Neuronal stem cell (in vitro differentiated cells): ENCODE data around the gene NCOA3.

Experiments used
- DNase-seq: peaks from one replicate; pipeline ENCODE4 v3.0.0-alpha.2; 2013; ENCODE audit warnings: low spot score
- H2AFZ ChIP-seq: one replicate; pipeline ENCODE4 v1.6.1; 2013; ENCODE audit warnings: mild to moderate bottlenecking, low read length, inconsistent platforms
- H2AK5ac ChIP-seq: 2 replicates; pipeline ENCODE4 v1.6.1; 2013; ENCODE audit warnings: low read depth, mild to moderate bottlenecking, inconsistent platforms, low read length, moderate library complexity, mixed read lengths
- H2BK120ac ChIP-seq: 2 replicates; pipeline ENCODE4 v1.6.1; 2013; ENCODE audit warnings: low read depth, mild to moderate bottlenecking, inconsistent platforms, low read length, moderate library complexity, mixed read lengths
- H2BK12ac ChIP-seq: one replicate; pipeline ENCODE4 v1.6.1; 2013; ENCODE audit warnings: low read length, inconsistent platforms
- H2BK15ac ChIP-seq: 2 replicates; pipeline ENCODE4 v1.6.1; 2013; ENCODE audit warnings: mild to moderate bottlenecking, low read length, inconsistent platforms, mixed read lengths
- H2BK5ac ChIP-seq: one replicate; pipeline ENCODE4 v1.6.1; 2013; ENCODE audit warnings: inconsistent platforms, mild to moderate bottlenecking, low read length, moderate library complexity
- H3K14ac ChIP-seq: one replicate; pipeline ENCODE4 v1.6.1; 2013; ENCODE audit warnings: low read length, inconsistent platforms
- H3K18ac ChIP-seq: 2 replicates; pipeline ENCODE4 v1.6.1; 2013; ENCODE audit warnings: low read length, inconsistent platforms
- H3K23ac ChIP-seq: 2 replicates; pipeline ENCODE4 v1.6.1; 2013; ENCODE audit warnings: low read depth, mild to moderate bottlenecking, mixed read lengths, low read length, inconsistent platforms; ENCODE audit not compliant: poor library complexity
- H3K27ac ChIP-seq: replicated peaks from 3 replicates; pipeline ENCODE4 v1.5.1; 2013; ENCODE audit warnings: low read length, inconsistent platforms
- H3K27me3 ChIP-seq, 3 experiments: 2 replicates each; pipeline ENCODE4 v1.6.1; 2013; ENCODE audit warnings: low read length in 3 of 3, mild to moderate bottlenecking in 2 of 3, inconsistent platforms in 1 of 3, low read depth in 1 of 3, mixed read lengths in 1 of 3, moderate library complexity in 1 of 3; ENCODE audit not compliant: control insufficient read depth in 3 of 3, insufficient read depth in 3 of 3
- H3K36me3 ChIP-seq, 2 donors: replicated peaks in 1 of 2; 2 replicates each; pipeline ENCODE4 v1.6.1; 2013; ENCODE audit warnings: low read length in 2 of 2; ENCODE audit not compliant: control insufficient read depth in 2 of 2, insufficient read depth in 2 of 2
- H3K4ac ChIP-seq: 2 replicates; pipeline ENCODE4 v1.6.1; 2013; ENCODE audit warnings: inconsistent platforms, mild to moderate bottlenecking, low read length, moderate library complexity
- H3K4me1 ChIP-seq, 2 donors: 1 replicate in 1 of 2; 2 replicates in 1 of 2; pipeline ENCODE4 v1.6.1; 2013; ENCODE audit warnings: low read length in 2 of 2, low read depth in 1 of 2; ENCODE audit not compliant: control insufficient read depth in 2 of 2, insufficient read depth in 1 of 2
- H3K4me2 ChIP-seq: one replicate; pipeline ENCODE4 v1.6.1; 2013; ENCODE audit warnings: mild to moderate bottlenecking, low read length, inconsistent platforms; ENCODE audit not compliant: insufficient read depth, poor library complexity, severe bottlenecking
- H3K4me3 ChIP-seq, 2 donors: 2 replicates each; pipeline ENCODE4 v1.5.1; 2013; ENCODE audit warnings: low read length in 2 of 2, mild to moderate bottlenecking in 2 of 2, inconsistent platforms in 1 of 2, moderate library complexity in 1 of 2
- H3K79me1 ChIP-seq: one replicate; pipeline ENCODE4 v1.6.1; 2013; ENCODE audit warnings: low read depth, mild to moderate bottlenecking, inconsistent platforms, low read length, moderate library complexity
- H3K9ac ChIP-seq: one replicate; pipeline ENCODE4 v1.6.1; 2013; ENCODE audit warnings: mild to moderate bottlenecking, low read depth, low read length, inconsistent platforms; ENCODE audit not compliant: poor library complexity
- H3K9me3 ChIP-seq, 2 donors: replicated peaks in 1 of 2; 2 replicates each; pipeline versions ENCODE3 to v1.6.1; 2013; ENCODE audit warnings: low read length in 2 of 2, mild to moderate bottlenecking in 2 of 2, inconsistent platforms in 1 of 2, low read depth in 1 of 2, mixed read lengths in 1 of 2, moderate library complexity in 1 of 2; ENCODE audit not compliant: control insufficient read depth in 2 of 2, insufficient read depth in 1 of 2
- H4K8ac ChIP-seq: one replicate; pipeline ENCODE4 v1.6.1; 2013; ENCODE audit warnings: low read depth, mild to moderate bottlenecking, inconsistent platforms, low read length, moderate library complexity
- H4K91ac ChIP-seq: one replicate; pipeline ENCODE4 v1.6.1; 2013; ENCODE audit warnings: low read length, low read depth, mild to moderate bottlenecking, inconsistent platforms; ENCODE audit not compliant: poor library complexity
- WGBS, 2 donors: extraction: QIAGEN DNeasy Blood & Tissue Kit; methylation state at CpG; one replicate each; pipeline ENCODE4 v1.1.7; 2013; ENCODE audit warnings: missing lambda C conversion rate in 2 of 2, mixed read lengths in 1 of 2; ENCODE audit not compliant: insufficient read length in 2 of 2, insufficient replicate concordance in 1 of 2; ENCODE audit errors: extremely low coverage in 2 of 2; 5-methylcytosine and 5-hydroxymethylcytosine counted together

NCOA3 gene

DNA sequence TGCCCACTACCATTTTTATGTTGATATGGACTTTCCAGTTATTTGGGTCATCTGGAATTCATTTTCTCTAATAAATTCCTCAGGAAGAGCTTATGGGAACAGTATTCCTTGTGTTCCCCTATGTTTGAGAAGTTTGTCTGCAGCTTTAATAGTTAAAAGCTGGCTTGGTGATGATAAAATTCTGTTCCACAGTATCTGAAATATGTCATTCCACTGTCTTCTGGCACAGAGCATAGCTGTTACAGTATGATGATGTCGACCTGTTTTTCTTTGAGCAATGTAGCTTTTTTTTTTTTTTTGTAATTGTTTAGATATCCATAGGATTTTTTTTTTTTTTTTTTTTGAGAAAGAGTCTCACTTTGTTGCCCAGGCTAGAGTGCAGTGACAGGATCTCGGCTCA, 43.2 kb downstream of the NCOA3 start:
- H3K14ac ChIP-seq = no peak overlapping the region
- no peak overlapping the region for H4K91ac ChIP-seq
- H3K23ac ChIP-seq = no peak overlapping the region
- H3K27ac ChIP-seq = no peak overlapping the region
- H3K36me3 ChIP-seq = no peaks in the 10 kb centered on the region
- H3K4ac ChIP-seq = no peak overlapping the region
- no peaks in the 10 kb centered on the region for H3K27me3 ChIP-seq
- no peak overlapping the region for H2AFZ ChIP-seq
- H3K18ac ChIP-seq = no peak overlapping the region
- H3K79me1 ChIP-seq = peaks cover 1% of the 10 kb centered on the region
- H3K4me3 ChIP-seq = no peak overlapping the region
- no peak overlapping the region for H2BK12ac ChIP-seq
- peaks cover 4 to 13% of the 10 kb centered on the region in 2 donors for H3K4me1 ChIP-seq
- no peak overlapping the region for H3K4me2 ChIP-seq
- no peak overlapping the region for H2BK15ac ChIP-seq
- H3K9me3 ChIP-seq = no peaks in the 10 kb centered on the region
- H3K9ac ChIP-seq = no peak overlapping the region
- no peak for DNase-seq
- no peak overlapping the region for H2BK5ac ChIP-seq
- WGBS, 2 donors = no CpG with 5 or more reads among the region's 2 CpGs
- no peak overlapping the region for H2AK5ac ChIP-seq
- H4K8ac ChIP-seq = no peak overlapping the region
- no peak overlapping the region for H2BK120ac ChIP-seq

DNA sequence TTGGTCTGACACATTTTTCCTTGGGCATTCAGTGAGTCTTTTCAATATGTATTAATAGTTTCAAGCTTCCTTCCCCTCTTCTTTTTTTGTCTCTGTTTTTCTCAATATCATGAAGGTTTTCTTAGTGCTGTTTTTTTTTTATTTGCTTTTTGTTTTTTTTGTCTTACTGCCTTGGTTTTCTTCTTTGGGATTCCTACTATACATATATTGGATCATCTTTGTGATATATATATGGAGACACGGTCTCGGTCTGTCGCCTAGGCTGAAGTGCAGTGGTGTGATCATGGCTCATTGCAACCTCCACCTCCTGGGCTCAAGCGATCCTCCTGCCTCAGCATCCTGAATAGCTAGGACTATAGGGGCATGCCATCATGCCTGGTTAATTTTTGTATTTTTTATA, 43.8 kb downstream of the NCOA3 start:
- Histone ChIP-seq H4K91ac (no peak overlapping the region), H3K14ac (no peak overlapping the region), H3K4ac (no peak overlapping the region), H3K9ac (no peak overlapping the region), H3K18ac (no peak overlapping the region), H3K4me2 (no peak overlapping the region), H2BK12ac (no peak overlapping the region), H3K23ac (no peak overlapping the region), H3K4me3 (no peak overlapping the region), H3K27ac (no peak overlapping the region), H3K9me3 (no peaks in the 10 kb centered on the region), H2BK120ac (no peak overlapping the region), H2BK5ac (no peak overlapping the region), H4K8ac (no peak overlapping the region), H2AFZ (no peak overlapping the region), H3K36me3 (no peaks in the 10 kb centered on the region), H3K79me1 (peaks cover 1% of the 10 kb centered on the region), H3K27me3 (no peaks in the 10 kb centered on the region), H3K4me1 (peaks cover 4 to 13% of the 10 kb centered on the region in 2 donors), H2BK15ac (no peak overlapping the region), H2AK5ac (no peak overlapping the region)
- DNase-seq = no peak
- no CpG with 5 or more reads among the region's 4 CpGs for WGBS, 2 donors

DNA sequence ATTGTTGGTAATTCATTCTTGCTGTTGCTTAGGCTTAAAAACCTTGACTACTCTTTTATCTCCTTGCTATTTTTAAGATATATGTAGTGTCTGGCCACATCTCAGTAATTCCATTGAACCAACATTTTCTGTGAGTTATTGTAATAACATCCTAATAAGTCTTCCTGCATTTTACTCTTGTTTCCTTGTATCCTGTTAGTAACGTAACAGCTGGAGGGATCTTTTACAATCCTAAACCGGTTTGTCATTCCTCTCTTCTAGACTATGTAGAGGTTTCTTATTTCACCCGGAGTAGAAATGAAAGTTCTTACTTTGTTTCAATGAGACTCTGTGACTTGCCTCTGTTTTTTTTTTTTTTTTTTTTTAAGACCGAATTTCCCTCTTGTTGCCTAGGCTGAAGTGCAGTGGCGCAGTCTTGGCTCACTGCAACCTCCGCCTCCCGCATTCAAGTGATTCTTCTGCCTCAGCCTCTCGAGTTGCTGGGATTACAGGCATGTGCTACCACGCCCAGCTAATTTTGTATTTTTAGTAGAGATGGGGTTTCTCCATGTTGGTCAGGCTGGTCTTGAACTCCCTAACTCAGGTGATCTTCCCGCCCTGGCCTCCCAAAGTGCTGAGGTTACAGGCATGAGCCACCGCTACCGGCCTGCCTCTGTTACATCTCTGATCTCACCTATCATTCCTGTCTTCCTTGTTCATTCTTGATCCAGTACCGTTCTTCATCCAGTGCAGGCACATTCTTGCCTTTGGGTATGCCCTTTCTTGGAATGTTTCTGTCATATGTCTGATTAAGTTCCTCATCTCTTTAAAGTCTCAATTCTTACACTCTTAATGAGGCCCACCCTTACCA, 44.7 kb downstream of the NCOA3 start:
- WGBS, 2 donors = no CpG with 5 or more reads among the region's 13 CpGs
- Histone ChIP-seq H4K8ac (no peak overlapping the region), H3K14ac (no peak overlapping the region), H3K9me3 (no peaks in the 10 kb centered on the region), H3K23ac (no peak overlapping the region), H2BK15ac (no peak overlapping the region), H3K4ac (no peak overlapping the region), H3K4me2 (no peak overlapping the region), H3K27ac (no peak overlapping the region), H2AFZ (no peak overlapping the region), H3K4me3 (no peak overlapping the region), H3K4me1 (peaks cover 4 to 18% of the 10 kb centered on the region in 2 donors), H3K79me1 (peaks cover 1% of the 10 kb centered on the region), H3K18ac (no peak overlapping the region), H2BK5ac (no peak overlapping the region), H4K91ac (no peak overlapping the region), H2BK120ac (no peak overlapping the region), H3K27me3 (no peaks in the 10 kb centered on the region), H3K9ac (no peak overlapping the region), H2AK5ac (no peak overlapping the region), H3K36me3 (no peaks in the 10 kb centered on the region), H2BK12ac (no peak overlapping the region)
- no peak for DNase-seq

DNA sequence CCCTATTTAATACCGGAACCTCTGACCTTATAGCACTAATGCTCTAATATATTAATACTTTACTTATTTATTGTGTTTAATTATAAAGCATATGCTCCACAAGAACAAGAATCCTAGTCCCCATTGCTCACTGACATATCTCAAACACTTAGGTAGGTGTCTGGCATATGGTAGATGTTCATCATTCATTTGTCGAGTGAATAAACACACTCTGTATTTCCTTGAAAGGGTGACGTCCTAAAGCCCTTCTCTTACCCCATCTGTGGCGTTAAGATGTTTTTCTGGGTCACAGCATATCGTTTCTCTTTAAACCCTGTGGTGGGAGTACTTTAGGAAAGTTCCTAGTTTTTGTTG, 45.3 kb downstream of the NCOA3 start:
- Histone ChIP-seq H3K23ac (no peak overlapping the region), H3K18ac (no peak overlapping the region), H3K4ac (no peak overlapping the region), H2BK15ac (no peak overlapping the region), H3K36me3 (no peaks in the 10 kb centered on the region), H3K14ac (no peak overlapping the region), H3K79me1 (peaks cover 1% of the 10 kb centered on the region), H2AFZ (no peak overlapping the region), H4K91ac (no peak overlapping the region), H3K27me3 (no peaks in the 10 kb centered on the region), H3K27ac (no peak overlapping the region), H2BK120ac (no peak overlapping the region), H3K9me3 (no peaks in the 10 kb centered on the region), H2AK5ac (no peak overlapping the region), H3K4me2 (no peak overlapping the region), H4K8ac (no peak overlapping the region), H2BK12ac (no peak overlapping the region), H2BK5ac (no peak overlapping the region), H3K4me3 (no peak overlapping the region), H3K9ac (no peak overlapping the region), H3K4me1 (peaks cover 4 to 24% of the 10 kb centered on the region in 2 donors)
- DNase-seq = no peak
- WGBS, 2 donors = no CpG with 5 or more reads among the region's 5 CpGs
